Neuronal stem cell (in vitro differentiated cells): Measurements from ENCODE around the gene PBX2.
"Not testable (repeated sequence)": the region's sequence is repeated elsewhere in the genome, so short reads cannot be mapped to it uniquely, and the experiment has no call there.

Experiments
- DNase-seq: peaks from one replicate; pipeline ENCODE4 v3.0.0-alpha.2; 2013; ENCODE audit warnings: low spot score
- H2AFZ ChIP-seq: one replicate; pipeline ENCODE4 v1.6.1; 2013; ENCODE audit warnings: mild to moderate bottlenecking, low read length, inconsistent platforms
- H2AK5ac ChIP-seq: 2 replicates; pipeline ENCODE4 v1.6.1; 2013; ENCODE audit warnings: low read depth, mild to moderate bottlenecking, inconsistent platforms, low read length, moderate library complexity, mixed read lengths
- H2BK120ac ChIP-seq: 2 replicates; pipeline ENCODE4 v1.6.1; 2013; ENCODE audit warnings: low read depth, mild to moderate bottlenecking, inconsistent platforms, low read length, moderate library complexity, mixed read lengths
- H2BK12ac ChIP-seq: one replicate; pipeline ENCODE4 v1.6.1; 2013; ENCODE audit warnings: low read length, inconsistent platforms
- H2BK15ac ChIP-seq: 2 replicates; pipeline ENCODE4 v1.6.1; 2013; ENCODE audit warnings: mild to moderate bottlenecking, low read length, inconsistent platforms, mixed read lengths
- H2BK5ac ChIP-seq: one replicate; pipeline ENCODE4 v1.6.1; 2013; ENCODE audit warnings: inconsistent platforms, mild to moderate bottlenecking, low read length, moderate library complexity
- H3K14ac ChIP-seq: one replicate; pipeline ENCODE4 v1.6.1; 2013; ENCODE audit warnings: low read length, inconsistent platforms
- H3K18ac ChIP-seq: 2 replicates; pipeline ENCODE4 v1.6.1; 2013; ENCODE audit warnings: low read length, inconsistent platforms
- H3K23ac ChIP-seq: 2 replicates; pipeline ENCODE4 v1.6.1; 2013; ENCODE audit warnings: low read depth, mild to moderate bottlenecking, mixed read lengths, low read length, inconsistent platforms; ENCODE audit not compliant: poor library complexity
- H3K27ac ChIP-seq: replicated peaks from 3 replicates; pipeline ENCODE4 v1.5.1; 2013; ENCODE audit warnings: low read length, inconsistent platforms
- H3K27me3 ChIP-seq, 3 experiments: 2 replicates each; pipeline ENCODE4 v1.6.1; 2013; ENCODE audit warnings: low read length in 3 of 3, mild to moderate bottlenecking in 2 of 3, inconsistent platforms in 1 of 3, low read depth in 1 of 3, mixed read lengths in 1 of 3, moderate library complexity in 1 of 3; ENCODE audit not compliant: control insufficient read depth in 3 of 3, insufficient read depth in 3 of 3
- H3K36me3 ChIP-seq, 2 donors: replicated peaks in 1 of 2; 2 replicates each; pipeline ENCODE4 v1.6.1; 2013; ENCODE audit warnings: low read length in 2 of 2; ENCODE audit not compliant: control insufficient read depth in 2 of 2, insufficient read depth in 2 of 2
- H3K4ac ChIP-seq: 2 replicates; pipeline ENCODE4 v1.6.1; 2013; ENCODE audit warnings: inconsistent platforms, mild to moderate bottlenecking, low read length, moderate library complexity
- H3K4me1 ChIP-seq, 2 donors: 1 replicate in 1 of 2; 2 replicates in 1 of 2; pipeline ENCODE4 v1.6.1; 2013; ENCODE audit warnings: low read length in 2 of 2, low read depth in 1 of 2; ENCODE audit not compliant: control insufficient read depth in 2 of 2, insufficient read depth in 1 of 2
- H3K4me2 ChIP-seq: one replicate; pipeline ENCODE4 v1.6.1; 2013; ENCODE audit warnings: mild to moderate bottlenecking, low read length, inconsistent platforms; ENCODE audit not compliant: insufficient read depth, poor library complexity, severe bottlenecking
- H3K4me3 ChIP-seq, 2 donors: 2 replicates each; pipeline ENCODE4 v1.5.1; 2013; ENCODE audit warnings: low read length in 2 of 2, mild to moderate bottlenecking in 2 of 2, inconsistent platforms in 1 of 2, moderate library complexity in 1 of 2
- H3K79me1 ChIP-seq: one replicate; pipeline ENCODE4 v1.6.1; 2013; ENCODE audit warnings: low read depth, mild to moderate bottlenecking, inconsistent platforms, low read length, moderate library complexity
- H3K9ac ChIP-seq: one replicate; pipeline ENCODE4 v1.6.1; 2013; ENCODE audit warnings: mild to moderate bottlenecking, low read depth, low read length, inconsistent platforms; ENCODE audit not compliant: poor library complexity
- H3K9me3 ChIP-seq, 2 donors: replicated peaks in 1 of 2; 2 replicates each; pipeline versions ENCODE3 to v1.6.1; 2013; ENCODE audit warnings: low read length in 2 of 2, mild to moderate bottlenecking in 2 of 2, inconsistent platforms in 1 of 2, low read depth in 1 of 2, mixed read lengths in 1 of 2, moderate library complexity in 1 of 2; ENCODE audit not compliant: control insufficient read depth in 2 of 2, insufficient read depth in 1 of 2
- H4K8ac ChIP-seq: one replicate; pipeline ENCODE4 v1.6.1; 2013; ENCODE audit warnings: low read depth, mild to moderate bottlenecking, inconsistent platforms, low read length, moderate library complexity
- H4K91ac ChIP-seq: one replicate; pipeline ENCODE4 v1.6.1; 2013; ENCODE audit warnings: low read length, low read depth, mild to moderate bottlenecking, inconsistent platforms; ENCODE audit not compliant: poor library complexity
- WGBS, 2 donors: extraction: QIAGEN DNeasy Blood & Tissue Kit; methylation state at CpG; one replicate each; pipeline ENCODE4 v1.1.7; 2013; ENCODE audit warnings: missing lambda C conversion rate in 2 of 2, mixed read lengths in 1 of 2; ENCODE audit not compliant: insufficient read length in 2 of 2, insufficient replicate concordance in 1 of 2; ENCODE audit errors: extremely low coverage in 2 of 2; 5-methylcytosine and 5-hydroxymethylcytosine counted together

PBX2 gene

DNA sequence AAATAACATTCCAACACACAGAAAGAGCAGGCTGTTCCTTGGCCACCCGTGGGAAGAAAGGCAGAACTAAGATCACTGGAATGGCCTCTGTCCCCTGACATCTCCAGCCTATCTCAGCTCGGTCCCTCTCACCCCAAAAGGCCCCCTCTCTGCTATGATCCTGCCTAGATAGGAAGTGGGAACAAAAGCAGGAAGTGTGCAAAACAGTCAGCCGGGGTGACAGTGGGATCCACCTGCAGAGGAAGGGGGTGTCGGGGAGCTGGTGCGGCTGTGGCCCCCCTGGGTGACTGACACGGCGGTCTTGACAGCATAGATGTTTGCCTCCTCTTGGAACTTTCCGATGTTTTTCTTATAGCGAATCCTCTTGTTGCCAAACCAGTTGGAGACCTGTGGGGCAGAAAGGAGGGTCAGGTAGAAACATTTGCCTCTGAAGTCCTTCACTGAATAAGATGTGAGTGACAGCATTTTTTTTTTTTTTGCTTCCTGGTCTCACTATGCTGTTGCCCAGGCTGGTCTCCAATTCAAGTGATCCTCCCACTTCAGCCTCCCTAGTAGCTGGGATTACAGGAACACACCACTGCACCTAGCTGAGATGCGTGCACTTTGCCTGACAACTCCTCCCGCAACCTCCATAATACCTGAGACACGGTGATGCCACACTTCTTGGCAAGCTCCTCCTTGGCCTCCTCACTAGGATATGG lies 2.8 kb downstream of the PBX2 start:
- Histone ChIP-seq H3K23ac (no peak overlapping the region), H4K91ac (no peak overlapping the region), H4K8ac (no peak overlapping the region), H2BK5ac (no peak overlapping the region), H2BK120ac (no peak overlapping the region), H3K18ac (no peak overlapping the region), H2AK5ac (no peak overlapping the region), H2BK12ac (no peak overlapping the region), H3K9ac (no peak overlapping the region), H2BK15ac (no peak overlapping the region), H3K4me1 (peaks cover 18 to 23% of the 10 kb centered on the region in 2 donors), H3K4me3 (peak overlapping the region in 1 of 2 donors; percentile 15), H3K27me3 (no peaks in the 10 kb centered on the region), H3K79me1 (peaks cover 7% of the 10 kb centered on the region), H2AFZ (no peak overlapping the region), H3K14ac (no peak overlapping the region), H3K27ac (peak overlapping the region; percentile 26), H3K4me2 (no peak overlapping the region), H3K9me3 (no peaks in the 10 kb centered on the region), H3K36me3 (peaks cover 28 to 51% of the 10 kb centered on the region in 2 donors), H3K4ac (no peak overlapping the region)
- no peak for DNase-seq
- WGBS, 2 donors, result no CpG with 5 or more reads among the region's 12 CpGs

GRCh38 chr6:32186151-32186840 lies 3.7 kb downstream of the PBX2 start:
- not testable (repeated sequence) for H2BK5ac ChIP-seq, H3K4me2 ChIP-seq, H3K9me3 ChIP-seq, H3K27me3 ChIP-seq, H3K14ac ChIP-seq, H3K23ac ChIP-seq, H2BK12ac ChIP-seq, H3K4ac ChIP-seq, H3K18ac ChIP-seq, H2BK120ac ChIP-seq, H2AFZ ChIP-seq, H2BK15ac ChIP-seq, H4K91ac ChIP-seq, H4K8ac ChIP-seq, DNase-seq, H3K9ac ChIP-seq, H3K79me1 ChIP-seq, H2AK5ac ChIP-seq, H3K4me3 ChIP-seq
- Histone ChIP-seq H3K27ac (peak overlapping the region; percentile 24), H3K36me3 (peaks cover 32 to 59% of the 10 kb centered on the region in 2 donors), H3K4me1 (peaks cover 15 to 16% of the 10 kb centered on the region in 2 donors)
- WGBS, 2 donors, result no CpG with 5 or more reads among the region's 10 CpGs

GRCh38 chr6:32185681-32186131 lies 4.3 kb downstream of the PBX2 start:
- not testable (repeated sequence) for H3K14ac ChIP-seq, H2BK12ac ChIP-seq, H2AFZ ChIP-seq, H3K4ac ChIP-seq, H3K18ac ChIP-seq, H3K79me1 ChIP-seq, H4K8ac ChIP-seq, H3K9me3 ChIP-seq, H2BK15ac ChIP-seq, H3K23ac ChIP-seq, H3K27me3 ChIP-seq, H2AK5ac ChIP-seq, H3K27ac ChIP-seq, H2BK120ac ChIP-seq, H2BK5ac ChIP-seq, DNase-seq, H3K4me2 ChIP-seq, H3K4me3 ChIP-seq, H4K91ac ChIP-seq, H3K9ac ChIP-seq
- WGBS, 2 donors, result no CpG with 5 or more reads among the region's 11 CpGs
- Histone ChIP-seq H3K36me3 (peaks cover 36 to 65% of the 10 kb centered on the region in 2 donors), H3K4me1 (peaks cover 9 to 10% of the 10 kb centered on the region in 2 donors)

DNA sequence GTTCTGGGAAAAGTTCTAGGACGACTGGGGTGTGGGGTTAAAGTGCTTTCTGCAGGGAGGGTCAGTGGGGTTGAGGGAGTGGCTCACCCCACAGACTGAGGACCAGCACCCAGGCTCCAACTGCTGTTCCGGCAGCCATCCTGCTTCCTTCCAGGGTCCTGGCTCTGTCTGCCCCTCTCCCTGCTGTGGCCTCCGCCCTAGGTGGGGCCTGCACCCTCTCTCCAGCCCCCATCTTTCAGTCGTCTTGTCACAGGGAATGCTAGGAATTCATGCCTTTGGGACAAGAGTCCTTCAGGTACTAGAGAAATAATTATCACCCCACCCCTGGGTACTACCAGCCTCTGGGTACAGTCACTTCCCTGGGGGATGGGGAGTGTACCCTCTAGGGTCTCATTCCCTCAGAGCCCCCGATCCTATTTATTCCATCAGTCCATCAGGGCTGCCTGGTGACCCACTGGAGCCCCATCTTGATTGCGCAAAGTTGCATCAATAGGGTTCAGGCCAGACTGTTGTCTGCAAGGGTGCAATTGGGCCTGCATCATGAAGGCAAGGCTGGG lies 5.8 kb downstream of the PBX2 start, which contains the start of gene AGER:
Gene AGER, minus strand, starts transcription at position 170 of the 557 bp plus-strand sequence. Its CDS starts 31 bp downstream, at position 139.
- Histone ChIP-seq H3K14ac (no peak within 1 kb of the TSS), H2AK5ac (no peak within 1 kb of the TSS), H3K9ac (no peak within 1 kb of the TSS), H2AFZ (no peak within 1 kb of the TSS), H4K91ac (no peak within 1 kb of the TSS), H3K18ac (peak within 1 kb of the TSS; percentile 24), H3K4ac (no peak within 1 kb of the TSS), H2BK12ac (no peak within 1 kb of the TSS), H3K27me3 (no peaks in the 10 kb centered on the region), H2BK120ac (no peak within 1 kb of the TSS), H3K4me2 (no peak within 1 kb of the TSS), H2BK5ac (no peak within 1 kb of the TSS), H3K4me1 (peaks cover 3 to 11% of the 10 kb centered on the region in 2 donors), H3K79me1 (peaks cover 7% of the 10 kb centered on the region), H3K27ac (no peak within 1 kb of the TSS), H3K9me3 (no peaks in the 10 kb centered on the region), H3K4me3 (no peak within 1 kb of the TSS), H2BK15ac (no peak within 1 kb of the TSS), H3K23ac (no peak within 1 kb of the TSS), H3K36me3 (peaks cover 39 to 74% of the 10 kb centered on the region in 2 donors), H4K8ac (no peak within 1 kb of the TSS)
- DNase-seq, result no peak
- no CpG with 5 or more reads among the region's 6 CpGs for WGBS, 2 donors
